GM19455 (cell line): Measurements from ENCODE around the gene ARL5B.

Experiments used
- ATAC-seq: cut with Tn5 transposase; IDR thresholded peaks from one replicate; pipeline ENCODE4 v1.9.1; 2021; ENCODE audit not compliant: unreplicated experiment

The ARL5B gene

DNA sequence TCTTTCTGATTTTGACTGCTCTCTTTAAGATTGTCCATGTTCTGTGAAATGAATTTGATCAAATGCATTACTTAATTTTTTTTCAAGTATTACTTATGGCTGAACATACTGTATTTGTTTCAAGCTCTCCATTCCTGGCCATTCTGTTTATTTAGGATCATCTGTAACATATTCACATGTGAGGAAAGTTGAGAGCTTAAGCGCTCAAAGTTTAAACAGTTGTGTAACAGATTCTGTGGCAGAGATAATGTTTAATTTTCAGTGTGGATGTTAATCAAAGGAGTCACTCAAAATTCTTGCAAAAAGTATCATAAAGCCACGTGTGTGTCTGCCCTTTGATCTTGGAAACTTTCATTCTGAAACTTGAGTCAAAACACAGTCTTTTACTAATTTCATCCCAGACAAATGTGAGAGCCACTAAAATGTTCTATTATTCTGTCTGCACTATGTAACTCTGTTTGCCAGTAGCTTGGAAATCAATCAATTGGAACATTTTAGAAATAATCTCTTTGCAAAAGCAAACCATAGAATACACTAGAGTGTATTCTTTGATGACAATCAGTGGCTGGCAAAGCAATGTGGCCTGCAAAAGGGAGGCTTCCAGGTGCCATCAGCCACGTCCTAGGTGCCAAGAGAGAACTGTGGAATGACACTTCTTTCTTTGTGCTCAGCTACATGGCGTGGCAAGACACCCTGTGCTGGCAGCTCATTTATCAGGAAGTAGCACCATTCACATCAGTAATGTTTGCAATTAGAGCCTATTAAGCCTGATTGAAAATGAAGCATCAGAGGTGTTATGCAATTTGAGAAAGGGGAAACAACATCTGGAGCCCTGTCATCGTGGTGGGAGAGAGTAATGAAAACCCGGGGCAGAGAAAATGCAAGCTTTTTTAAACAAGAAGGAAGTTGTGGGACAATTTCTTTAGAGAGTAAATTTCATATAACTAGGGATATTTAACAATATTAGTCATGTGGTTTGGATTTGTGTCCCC is 40.9 kb downstream of the ARL5B start:
- no peak for ATAC-seq

DNA sequence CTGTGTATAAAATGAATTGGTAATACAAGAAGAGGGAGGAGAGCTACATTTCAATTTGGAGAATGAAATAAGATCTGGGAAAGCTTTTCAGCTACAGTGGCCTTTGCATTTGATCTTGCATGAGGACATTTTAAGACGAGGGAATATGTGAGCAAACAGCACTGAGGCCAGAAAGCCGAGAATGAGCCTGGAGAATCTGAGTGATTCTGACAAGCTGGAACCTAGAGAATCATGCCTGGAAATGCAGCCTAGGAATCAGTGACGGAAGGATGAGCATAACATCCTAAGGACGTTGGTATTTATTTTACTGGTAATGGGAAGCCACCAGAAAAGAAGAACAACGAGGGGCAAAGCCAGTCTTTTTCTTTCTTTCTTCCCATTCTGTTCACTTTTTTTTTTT is 44.3 kb downstream of the ARL5B start:
- no peak for ATAC-seq

DNA sequence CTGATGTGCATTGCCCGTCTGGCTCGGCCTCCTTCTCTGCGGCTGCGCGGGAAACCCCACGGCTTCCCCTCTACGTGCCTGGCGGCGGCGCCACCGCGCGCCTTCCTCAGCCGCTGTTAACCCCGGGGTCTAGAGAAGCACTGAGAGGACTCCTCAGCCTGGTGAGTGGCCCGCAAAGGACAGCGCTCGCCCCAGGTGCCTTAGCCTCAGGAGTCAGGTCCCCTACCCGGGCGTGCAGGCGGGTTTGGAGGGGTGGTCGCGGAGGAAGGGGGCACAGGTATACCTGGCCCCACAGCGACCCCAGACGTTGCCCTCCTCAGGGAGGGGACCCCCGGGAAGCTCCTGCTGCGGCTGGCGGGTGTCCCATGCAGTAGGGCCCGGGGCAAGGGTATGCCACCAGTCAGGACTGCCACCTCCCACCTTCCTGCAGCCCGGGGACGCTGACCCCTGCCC is 51.0 kb downstream of the ARL5B start:
- ATAC-seq: no peak

DNA sequence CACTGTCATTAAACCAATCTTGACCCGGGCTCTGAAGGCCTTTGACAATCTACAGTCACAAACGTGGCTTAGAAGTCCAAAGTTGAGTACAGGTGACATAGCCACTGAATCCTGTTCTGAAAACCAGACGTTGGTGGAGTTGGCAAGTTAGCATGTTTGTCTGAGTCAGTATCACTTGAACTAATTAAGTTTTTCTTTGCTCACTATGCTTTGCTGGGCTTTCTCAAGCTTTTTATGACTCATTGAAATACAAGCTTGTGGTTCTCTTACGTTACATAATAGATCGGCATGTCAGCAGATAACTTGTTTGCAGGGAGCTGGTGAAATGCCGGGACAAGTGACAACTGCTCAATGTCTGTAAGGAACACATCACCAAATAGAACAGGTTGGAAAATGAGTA is 53.8 kb downstream of the ARL5B start:
- ATAC-seq: no peak

DNA sequence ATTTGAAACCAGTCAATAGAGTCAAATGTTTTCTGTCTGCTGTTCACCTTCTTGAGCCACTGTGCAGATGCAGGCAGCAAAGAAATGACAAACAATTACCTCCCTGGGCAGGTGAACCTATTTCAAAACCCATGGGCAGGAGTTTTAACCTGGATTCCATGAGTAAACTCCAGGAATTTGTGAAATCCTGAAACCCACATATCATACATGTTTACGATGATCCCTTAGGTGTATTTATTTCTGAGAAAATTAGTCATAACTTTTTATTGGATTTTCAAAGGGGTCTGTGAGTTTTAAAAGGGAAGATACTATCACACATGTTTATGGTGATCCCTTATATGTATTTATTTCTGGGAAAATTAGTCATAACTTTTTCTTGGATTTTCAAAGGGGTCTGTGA is 59.8 kb downstream of the ARL5B start:
- no peak for ATAC-seq

DNA sequence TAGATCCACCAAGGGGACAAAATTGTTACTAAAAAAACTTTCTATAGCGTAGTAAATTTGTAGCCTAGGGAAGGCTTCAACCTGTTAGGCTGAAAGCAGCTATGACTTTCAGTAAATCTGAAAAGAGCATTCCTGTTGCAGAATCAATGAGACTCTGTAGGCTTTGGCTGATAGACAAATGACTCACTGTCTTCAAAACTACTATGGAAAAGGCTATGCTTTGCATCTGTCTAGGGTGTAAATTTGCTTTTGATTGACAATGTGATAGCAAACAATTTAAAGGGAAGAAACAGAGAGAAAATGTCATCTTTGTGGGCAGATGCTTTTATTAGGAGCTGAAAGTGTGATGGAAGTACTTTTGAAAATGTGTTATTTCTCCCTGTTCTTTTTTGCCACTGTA is 60.6 kb downstream of the ARL5B start:
- ATAC-seq: no peak

DNA sequence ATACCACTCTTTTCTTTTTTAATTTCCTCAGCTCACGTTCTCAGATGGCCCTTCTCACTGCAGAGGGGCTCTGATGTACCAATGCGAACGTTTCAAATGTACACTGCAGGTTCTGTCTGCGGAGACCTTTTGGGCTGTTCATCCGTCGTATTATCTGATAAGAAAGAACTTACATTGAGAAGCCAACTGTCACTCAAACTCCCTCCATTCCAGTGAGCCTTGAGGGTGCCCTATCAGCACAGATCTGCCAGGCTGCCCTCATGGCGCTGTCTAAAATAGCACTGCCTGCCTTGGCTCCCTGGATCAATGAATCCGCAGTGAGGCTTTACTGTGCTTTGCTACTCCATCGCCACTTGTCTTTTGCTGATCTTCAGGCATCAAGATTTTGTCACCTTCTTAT is 61.8 kb downstream of the ARL5B start:
- no peak for ATAC-seq

- ATAC-seq: no peak
Measured at GRCh38 chr10:18723801-18724200, 64.6 kb downstream of the ARL5B start.
